Cardiac fibroblast (primary cell): Measurements from ENCODE around the gene CACNA2D3.

Experiments used
- DNase-seq, 2 donors: peaks; one replicate each; pipeline versions ENCODE4 v3.0.0 to v3.0.0-alpha.2; 2010; ENCODE audit warnings: low read depth in 2 of 2
- H3K4me3 ChIP-seq, 2 donors: replicated peaks in 1 of 2; 1 replicate in 1 of 2; 2 replicates in 1 of 2; pipeline ENCODE4 v1.5.1; 2011; ENCODE audit warnings: low read depth in 2 of 2, low read length in 2 of 2, mild to moderate bottlenecking in 2 of 2, moderate library complexity in 1 of 2
- TF ChIP-seq, protein P1 (sequence below): IDR thresholded peaks from one replicate; pipeline ENCODE4 v1.5.1; 2011; ENCODE audit warnings: low read depth, mild to moderate bottlenecking, low read length, inconsistent platforms

CACNA2D3 gene

DNA sequence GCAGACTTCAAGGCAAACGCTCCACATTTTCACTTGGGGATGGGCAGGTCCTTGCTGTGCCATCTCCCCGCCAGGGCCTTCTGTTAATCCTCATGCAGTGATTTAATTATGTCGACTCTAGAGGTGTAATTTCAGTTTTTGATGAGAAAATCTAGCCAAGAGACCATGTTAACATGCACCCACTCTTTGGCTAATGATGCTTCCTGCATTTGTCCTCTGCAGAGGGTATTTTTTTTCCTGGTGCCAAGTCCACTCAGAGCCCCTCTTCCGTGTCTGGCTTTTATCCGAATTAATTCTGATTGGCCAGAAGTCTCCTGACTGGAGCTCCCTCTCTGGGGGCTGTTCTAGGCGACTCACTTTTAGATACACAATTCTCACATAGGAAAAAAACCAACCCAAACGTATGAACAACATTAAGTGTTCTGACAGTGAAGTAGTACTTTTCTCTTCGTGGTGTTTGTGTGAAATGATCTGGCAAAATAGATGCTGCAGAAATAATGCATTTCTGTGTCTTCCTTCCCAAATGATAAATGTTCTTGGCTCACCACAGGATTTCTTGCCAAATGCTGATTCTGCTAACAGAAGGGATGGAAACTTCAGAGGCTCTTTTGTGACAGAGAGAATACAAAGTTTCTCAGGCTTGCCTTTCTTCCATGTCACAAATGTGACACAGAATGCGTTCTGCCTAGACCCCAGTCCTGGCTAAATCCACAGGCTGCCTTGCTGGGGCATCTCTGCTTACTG lies 190.0 kb downstream of the CACNA2D3 start:
- H3K4me3 ChIP-seq, result no peak overlapping the region
- TF ChIP-seq, protein P1, sequence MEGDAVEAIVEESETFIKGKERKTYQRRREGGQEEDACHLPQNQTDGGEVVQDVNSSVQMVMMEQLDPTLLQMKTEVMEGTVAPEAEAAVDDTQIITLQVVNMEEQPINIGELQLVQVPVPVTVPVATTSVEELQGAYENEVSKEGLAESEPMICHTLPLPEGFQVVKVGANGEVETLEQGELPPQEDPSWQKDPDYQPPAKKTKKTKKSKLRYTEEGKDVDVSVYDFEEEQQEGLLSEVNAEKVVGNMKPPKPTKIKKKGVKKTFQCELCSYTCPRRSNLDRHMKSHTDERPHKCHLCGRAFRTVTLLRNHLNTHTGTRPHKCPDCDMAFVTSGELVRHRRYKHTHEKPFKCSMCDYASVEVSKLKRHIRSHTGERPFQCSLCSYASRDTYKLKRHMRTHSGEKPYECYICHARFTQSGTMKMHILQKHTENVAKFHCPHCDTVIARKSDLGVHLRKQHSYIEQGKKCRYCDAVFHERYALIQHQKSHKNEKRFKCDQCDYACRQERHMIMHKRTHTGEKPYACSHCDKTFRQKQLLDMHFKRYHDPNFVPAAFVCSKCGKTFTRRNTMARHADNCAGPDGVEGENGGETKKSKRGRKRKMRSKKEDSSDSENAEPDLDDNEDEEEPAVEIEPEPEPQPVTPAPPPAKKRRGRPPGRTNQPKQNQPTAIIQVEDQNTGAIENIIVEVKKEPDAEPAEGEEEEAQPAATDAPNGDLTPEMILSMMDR, result no peak
- no peak for DNase-seq

DNA sequence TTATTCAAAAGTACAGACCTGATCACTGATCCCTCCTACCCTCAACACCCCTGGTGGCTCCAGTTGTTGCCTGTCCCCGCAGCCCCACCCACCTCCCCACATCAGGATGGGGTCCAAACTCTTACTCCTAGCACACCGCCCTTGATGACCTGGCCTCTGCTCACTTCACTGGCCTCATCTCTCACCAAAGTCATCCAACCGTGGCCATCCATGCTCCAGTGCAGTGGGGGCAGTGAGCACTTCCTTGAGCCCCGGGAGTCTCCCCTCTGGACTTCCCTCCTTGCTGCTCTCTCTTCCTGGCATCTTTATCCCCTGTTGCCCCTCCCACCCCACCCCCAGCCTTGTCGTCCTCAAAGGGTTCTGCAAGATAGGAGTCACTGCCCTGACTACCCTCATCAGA lies 191.1 kb downstream of the CACNA2D3 start:
- TF ChIP-seq, protein P1, result no peak
- DNase-seq, result no peak

DNA sequence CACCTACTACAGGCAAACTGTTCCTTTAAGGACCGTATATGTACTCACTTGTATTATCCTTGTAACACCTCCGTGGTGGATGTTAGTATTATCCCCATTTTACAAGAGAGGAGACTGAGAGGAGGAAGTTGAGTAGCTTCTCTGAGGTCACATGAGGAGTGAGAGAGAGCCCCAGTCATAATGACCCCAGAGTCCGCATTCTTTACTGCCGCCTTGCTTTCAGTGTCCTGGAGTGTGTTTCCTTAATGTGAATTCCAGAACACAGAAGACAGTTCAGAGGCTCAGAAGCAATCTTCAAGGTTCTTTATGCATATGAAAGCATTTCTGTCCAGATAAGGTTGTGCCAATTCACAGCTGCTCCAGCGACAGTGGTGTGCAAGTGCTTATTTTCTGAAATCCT lies 199.2 kb downstream of the CACNA2D3 start:
- no peak overlapping the region for H3K4me3 ChIP-seq
- TF ChIP-seq, protein P1, result no peak
- no peak for DNase-seq

More for the DNA sequence above, 191.1 kb downstream of the CACNA2D3 start:
- no peak overlapping the region for H3K4me3 ChIP-seq

DNA sequence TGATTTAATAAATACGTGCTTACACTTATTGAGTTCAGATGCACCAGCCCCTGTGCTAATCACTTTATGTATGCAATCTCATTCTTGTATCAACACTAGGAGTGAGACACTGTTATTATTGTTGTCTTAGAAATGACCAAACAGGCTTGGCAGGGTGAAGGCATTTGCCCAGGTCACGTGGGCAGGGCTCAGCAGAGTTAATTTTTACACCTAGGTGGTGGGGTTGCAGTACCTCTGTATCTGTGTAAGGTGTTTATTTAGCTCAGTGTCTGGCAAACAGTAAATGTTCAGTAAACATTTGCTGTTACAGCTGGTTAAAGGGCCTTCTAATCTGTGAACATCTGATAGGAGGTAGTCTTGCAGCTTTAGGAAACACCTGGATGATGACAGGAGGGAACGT lies 200.0 kb downstream of the CACNA2D3 start:
- TF ChIP-seq, protein P1, result no peak
- H3K4me3 ChIP-seq, result no peak overlapping the region
- DNase-seq, result no peak

DNA sequence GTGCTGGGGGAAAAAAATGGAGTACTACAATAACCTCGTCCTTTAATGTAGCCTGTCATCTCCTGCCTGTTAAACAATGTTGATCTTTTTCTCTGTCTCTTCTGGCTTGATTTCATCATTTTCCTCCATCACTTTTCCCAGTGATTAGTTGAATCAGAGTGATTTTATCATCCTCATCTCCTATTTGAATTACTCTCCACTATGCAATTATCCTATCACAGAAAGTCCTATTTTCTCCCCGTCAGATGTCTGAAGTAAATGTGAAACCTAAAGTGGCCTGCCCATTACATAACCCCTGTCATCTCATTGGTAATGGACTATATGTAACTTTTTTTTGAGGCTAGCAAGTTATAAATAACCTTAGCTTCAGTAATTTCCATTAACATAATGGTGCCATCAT lies 201.8 kb downstream of the CACNA2D3 start:
- TF ChIP-seq, protein P1, result no peak

DNA sequence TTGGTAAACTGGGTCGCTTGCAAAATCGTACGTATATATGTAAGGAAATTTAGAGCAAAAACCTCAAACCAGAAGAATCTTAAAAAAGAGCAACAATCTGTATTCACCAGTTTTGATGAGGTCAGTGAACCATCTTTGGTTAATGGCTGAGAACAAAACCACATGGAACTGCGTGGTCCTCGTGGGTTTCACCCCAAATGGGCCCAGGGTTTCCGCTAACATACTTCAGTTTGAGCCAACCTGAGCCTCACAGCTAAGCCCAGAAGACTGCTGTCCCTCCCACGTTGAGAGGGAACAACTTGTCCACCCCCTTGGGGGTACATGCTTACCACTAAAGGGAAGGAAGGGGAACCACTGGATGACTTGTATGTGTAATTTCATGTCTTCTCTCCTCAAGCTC lies 204.6 kb downstream of the CACNA2D3 start:
- DNase-seq, result no peak
- H3K4me3 ChIP-seq, result no peak overlapping the region
- TF ChIP-seq, protein P1, result no peak

More for the DNA sequence above, 201.8 kb downstream of the CACNA2D3 start:
- H3K4me3 ChIP-seq, result no peak overlapping the region
- DNase-seq, result no peak

DNA sequence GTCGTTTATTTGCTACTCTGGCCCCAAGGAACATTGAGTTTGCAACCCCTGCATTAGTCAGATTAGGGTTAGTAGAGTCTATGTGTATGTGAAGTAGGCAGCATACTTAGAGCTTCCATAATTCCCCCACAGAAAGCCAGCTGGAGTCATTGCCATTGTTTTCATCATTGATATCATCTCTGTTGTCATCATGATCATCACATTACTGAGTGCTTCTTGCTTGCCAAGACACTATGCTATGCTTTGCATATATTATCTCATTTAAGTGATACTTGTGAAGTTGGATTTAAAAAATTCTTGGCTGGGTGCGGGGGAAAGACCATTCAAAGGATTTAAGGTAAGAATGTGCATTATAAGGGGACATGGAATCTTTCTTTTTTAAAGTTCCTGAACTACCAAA lies 209.0 kb downstream of the CACNA2D3 start:
- H3K4me3 ChIP-seq, result no peak overlapping the region
- no peak for DNase-seq
- TF ChIP-seq, protein P1, result no peak
